Fibroblast of the aortic adventitia (primary cell): ENCODE results near the gene CD93. TPM values are rescaled to one million over a fixed set of nuclear protein-coding genes. Genes with fewer than 3 reads are reported as not detected.

ENCODE experiments used
- DNase-seq: peaks from one replicate; pipeline ENCODE4 v3.0.0-alpha.2; 2010; ENCODE audit warnings: low read depth
- H3K4me3 ChIP-seq: 2 replicates; pipeline ENCODE4 v1.5.1; 2011; ENCODE audit warnings: low read depth, mild to moderate bottlenecking, control low read depth, low read length, moderate library complexity
- CTCF ChIP-seq: IDR thresholded peaks from 2 replicates; pipeline ENCODE4 v1.5.1; 2011; ENCODE audit warnings: mild to moderate bottlenecking, low read length, control low read depth, inconsistent platforms; ENCODE audit not compliant: insufficient read depth
- total RNA-seq: library from RNA; depleted of rRNA; stranded (reverse); fragments of >200 nt; gene quantifications from 2 replicates; pipeline ENCODE4 v1.2.3, GENCODE V29; 2012; ENCODE audit warnings: low replicate concordance

CD93 gene
- total RNA-seq, 1 donor = 0.27 TPM

GRCh38 chr20:23063581-23063980 is 22.5 kb downstream of the CD93 start:
- H3K4me3 ChIP-seq = no peak overlapping the region
- DNase-seq = no peak
- TF ChIP-seq CTCF = no peak

- DNase-seq = no peak
- no peak for TF ChIP-seq CTCF
These were observed 23.0 kb downstream of the CD93 start for GRCh38 chr20:23063168-23063567.

GRCh38 chr20:23062632-23063031 is 23.5 kb downstream of the CD93 start:
- DNase-seq = peak; percentile 64
- no peak overlapping the region for H3K4me3 ChIP-seq
- no peak for TF ChIP-seq CTCF

More at GRCh38 chr20:23063168-23063567, 23.0 kb downstream of the CD93 start:
- no peak overlapping the region for H3K4me3 ChIP-seq

- no peak overlapping the region for H3K4me3 ChIP-seq
- peak; percentile 82 for TF ChIP-seq CTCF
- peak; percentile 91 for DNase-seq
These were observed 24.2 kb downstream of the CD93 start for GRCh38 chr20:23061734-23062561.

GRCh38 chr20:23061262-23061661 is 24.9 kb downstream of the CD93 start:
- TF ChIP-seq CTCF = no peak
- no peak for DNase-seq
- H3K4me3 ChIP-seq = no peak overlapping the region

- no peak for DNase-seq
- TF ChIP-seq CTCF = no peak
- no peak overlapping the region for H3K4me3 ChIP-seq
These were observed 25.5 kb downstream of the CD93 start for GRCh38 chr20:23060629-23061028.
